ENCODE data around the gene TNRC6B.
"Not testable (repeated sequence)": the region's sequence is repeated elsewhere in the genome, so short reads cannot be mapped to it uniquely, and the experiment has no call there.

The TNRC6B gene

DNA sequence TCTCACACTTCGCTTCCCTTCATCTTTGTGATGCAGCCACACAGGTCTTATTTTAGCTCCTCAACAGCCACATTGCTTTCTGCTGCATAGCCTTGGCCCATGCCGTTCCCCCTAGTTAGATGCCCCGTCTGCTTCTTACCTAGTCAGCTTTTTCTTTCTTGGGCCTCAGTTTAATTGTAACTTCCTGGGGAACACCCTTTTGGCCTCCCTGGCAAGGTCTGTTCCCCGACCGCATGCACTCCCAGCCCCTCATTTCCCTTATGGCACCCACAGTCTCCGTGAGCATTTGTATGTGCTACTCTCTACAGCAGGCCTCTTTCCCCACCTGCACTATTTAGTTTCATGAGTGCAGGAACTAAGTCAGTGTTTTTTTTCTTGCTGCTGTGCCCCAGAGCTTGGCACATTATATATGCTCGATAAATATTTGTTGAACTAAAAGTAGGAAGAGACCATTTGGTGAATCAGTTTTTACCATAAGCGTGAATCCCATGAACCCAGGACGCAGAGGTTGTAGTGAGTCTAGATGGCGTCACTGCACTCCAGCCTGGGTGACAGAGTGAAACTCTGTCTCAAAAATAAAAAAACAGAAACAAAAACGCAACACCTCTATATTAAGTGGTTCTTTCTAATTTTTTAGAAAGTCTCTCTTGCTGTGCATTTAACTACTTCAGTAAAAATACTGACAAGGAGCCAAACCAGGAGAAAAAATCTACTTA is 38.5 kb downstream of the TNRC6B start:
- DNase-seq = no peak

DNA sequence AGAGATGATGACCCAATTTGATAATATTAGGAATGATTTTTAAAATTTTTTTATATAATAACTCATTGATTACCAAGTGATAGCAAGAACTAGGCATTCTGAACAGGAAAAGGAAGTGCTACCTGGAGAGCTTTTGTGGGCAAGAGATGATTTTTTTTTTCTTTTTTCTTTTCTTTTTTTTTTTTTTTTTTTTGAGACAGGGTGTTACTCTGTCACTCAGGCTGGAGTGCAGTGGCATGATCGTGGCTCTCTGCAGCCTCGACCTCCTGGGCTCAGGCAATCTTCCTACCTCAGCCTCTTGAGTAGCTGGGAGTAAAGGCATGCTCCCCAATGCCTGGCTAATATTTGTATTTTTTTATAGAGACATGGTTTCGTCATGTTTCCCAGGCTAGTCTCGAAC is 40.4 kb downstream of the TNRC6B start:
- DNase-seq = no peak

DNA sequence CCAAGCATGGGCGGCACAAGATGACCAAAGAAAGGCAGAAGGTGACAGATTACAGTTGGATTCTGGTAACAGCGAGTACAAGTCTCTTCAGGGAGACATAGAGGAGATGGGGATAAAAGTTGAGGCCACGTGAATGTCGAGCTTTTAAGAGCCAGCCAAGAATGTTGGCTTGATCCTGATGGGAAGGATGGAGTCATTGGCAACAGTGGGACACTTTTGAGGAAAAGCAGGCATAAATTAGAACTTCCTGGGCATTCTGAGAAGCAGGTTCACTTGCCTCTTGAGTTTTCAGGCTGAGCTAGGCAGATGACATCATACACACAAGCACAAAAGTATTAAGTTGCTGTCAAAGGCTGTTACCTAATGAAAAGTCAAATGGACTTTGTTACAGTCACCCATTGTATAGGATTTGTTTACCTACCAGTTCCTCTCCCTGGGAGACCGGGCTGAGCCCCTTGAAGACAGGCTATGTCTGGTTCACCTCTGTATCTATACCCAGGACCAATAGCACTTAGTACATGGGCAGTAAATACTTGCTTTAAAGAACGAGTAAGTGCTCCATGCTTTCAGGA is 41.1 kb downstream of the TNRC6B start:
- DNase-seq = no peak

DNA sequence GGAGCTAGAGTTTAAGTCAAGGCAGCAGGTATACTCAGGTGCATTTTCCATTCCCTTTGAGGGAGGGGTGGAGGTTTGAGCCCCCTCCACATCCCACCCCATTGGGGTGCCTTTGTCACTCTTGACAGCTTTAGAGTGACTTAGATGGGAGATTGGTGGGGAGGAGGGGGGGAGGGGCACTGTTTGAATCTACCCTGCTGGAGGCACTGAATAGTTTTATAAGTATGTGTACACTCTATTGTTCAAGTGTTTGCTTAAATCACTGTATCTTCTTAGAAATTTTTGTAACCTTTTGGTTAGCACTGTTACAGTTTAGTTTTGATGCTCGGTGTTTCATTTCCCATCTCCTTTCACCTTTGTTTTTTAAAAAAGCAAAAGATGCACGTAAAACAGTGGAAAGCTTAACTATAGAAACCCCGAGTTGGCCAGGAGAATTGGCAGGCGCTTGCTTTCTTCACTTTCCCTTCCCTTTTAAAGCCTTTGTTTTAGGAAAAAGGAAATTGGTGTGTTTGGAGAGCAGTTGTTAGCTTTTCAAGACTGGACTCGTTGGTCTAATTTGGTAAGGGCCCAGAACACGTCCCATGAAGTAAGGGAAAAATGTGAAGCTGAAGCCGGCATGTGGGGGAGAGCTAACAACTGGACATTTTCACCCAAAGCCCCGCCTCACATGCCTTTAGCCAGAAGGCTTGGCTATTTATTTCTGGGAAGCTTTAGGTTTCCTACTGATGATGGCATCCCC is 42.8 kb downstream of the TNRC6B start:
- no peak for DNase-seq

DNA sequence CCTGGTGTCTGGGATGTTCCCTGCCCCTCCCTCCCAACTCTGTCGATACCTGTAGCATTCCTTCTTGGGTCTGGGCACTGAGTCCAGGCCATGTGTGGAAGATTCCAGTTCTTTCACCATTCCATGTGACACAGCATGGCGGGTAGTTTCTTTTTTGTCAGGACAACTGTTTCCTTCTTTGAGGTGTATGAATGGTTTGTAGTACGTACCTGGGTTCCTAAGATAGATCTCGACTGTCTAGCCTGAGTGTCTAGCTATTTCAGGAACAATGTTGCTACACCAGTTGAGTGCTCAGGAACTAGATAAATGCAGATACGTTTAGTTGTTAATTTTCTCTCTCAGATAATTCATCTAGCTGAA is 43.3 kb downstream of the TNRC6B start:
- DNase-seq = no peak

DNA sequence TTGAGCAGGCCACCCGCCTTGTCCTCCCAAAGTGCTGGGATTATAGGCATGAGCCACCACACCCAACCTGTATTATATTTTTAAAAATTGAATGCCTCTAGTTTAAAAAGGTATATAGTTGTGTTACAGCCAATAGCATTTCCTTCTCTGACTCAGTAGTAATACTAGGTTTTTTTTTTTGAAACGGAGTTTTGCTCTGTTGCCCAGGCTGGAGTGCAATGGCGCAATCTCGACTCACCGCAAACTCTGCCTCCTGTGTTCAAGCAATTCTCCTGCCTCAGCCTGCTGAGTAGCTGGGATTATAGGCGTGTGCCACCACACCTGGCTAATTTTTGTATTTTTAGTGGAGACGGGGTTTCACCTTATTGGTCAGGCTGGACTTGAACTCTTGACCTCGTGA is 45.3 kb downstream of the TNRC6B start:
- not testable (repeated sequence) for DNase-seq

DNA sequence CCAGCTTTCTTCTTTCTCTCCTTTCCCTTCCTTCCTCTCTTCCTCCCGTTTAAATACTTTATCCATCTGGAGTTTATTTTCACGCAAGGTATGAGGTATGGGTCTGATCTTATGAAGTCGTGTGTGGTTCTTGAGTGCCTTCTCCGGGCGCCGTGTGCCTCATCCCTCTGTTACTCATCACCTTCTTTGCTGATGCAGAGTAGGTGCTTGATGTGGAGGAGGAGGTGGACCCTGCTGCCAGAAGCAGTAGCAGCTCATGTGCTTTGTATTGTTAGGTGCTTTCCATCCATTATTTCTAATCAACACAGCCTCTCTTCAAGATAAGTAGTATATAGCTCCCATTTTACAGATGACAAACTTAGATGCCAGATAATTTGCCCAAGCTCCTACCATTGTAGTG is 47.0 kb downstream of the TNRC6B start:
- DNase-seq = no peak

DNA sequence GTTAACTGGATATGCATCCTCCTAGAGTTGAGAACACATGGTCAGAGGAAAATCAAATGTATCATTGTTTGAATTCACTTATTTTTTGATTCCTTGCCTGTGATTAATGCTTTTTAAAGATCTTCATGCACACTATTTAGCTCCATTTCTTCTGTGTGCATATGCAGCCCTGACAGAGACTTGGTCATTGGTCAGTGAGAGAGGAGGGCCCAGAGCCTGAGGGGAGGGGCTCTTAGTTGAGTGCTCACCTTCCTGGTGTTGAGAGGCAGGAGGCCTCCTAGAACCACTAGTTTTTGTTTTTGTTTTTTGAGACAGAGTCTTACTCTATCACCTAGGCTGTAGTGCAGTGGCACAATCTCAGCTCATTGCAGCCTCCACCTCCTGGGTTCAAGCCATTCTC is 48.9 kb downstream of the TNRC6B start:
- DNase-seq = no peak

DNA sequence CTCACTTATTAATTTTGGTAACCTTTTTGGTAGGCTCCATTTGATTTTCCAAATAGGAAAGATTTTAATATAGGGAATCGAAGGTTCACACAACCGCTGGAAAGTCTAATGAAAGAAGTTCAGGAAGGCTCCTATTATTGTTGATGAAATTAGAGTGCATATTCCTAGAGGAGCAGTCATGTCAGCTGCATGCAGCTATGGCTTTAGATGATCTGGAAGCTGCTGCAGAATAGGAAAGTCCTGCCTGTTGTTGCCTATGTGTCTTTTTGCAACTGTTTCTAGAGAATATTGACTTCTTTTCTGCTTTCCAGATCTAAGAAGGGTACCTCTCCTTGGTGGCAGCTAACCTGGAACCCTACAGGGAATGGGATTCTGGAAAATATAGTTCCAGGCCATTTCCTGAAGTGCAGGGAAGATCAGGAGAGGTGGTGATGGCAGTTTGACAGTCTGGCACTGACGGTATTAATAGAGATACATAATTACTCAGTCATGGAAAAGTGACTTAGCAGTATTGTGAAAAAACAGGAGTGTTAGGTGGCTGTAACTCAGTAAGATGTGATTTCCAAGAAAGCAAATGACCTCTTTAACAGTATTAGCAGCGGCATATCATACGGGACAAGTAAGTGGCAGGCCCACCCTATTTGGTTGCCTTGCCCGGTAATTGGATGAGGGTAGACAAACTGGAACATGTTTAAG is 54.0 kb downstream of the TNRC6B start:
- DNase-seq = no peak

DNA sequence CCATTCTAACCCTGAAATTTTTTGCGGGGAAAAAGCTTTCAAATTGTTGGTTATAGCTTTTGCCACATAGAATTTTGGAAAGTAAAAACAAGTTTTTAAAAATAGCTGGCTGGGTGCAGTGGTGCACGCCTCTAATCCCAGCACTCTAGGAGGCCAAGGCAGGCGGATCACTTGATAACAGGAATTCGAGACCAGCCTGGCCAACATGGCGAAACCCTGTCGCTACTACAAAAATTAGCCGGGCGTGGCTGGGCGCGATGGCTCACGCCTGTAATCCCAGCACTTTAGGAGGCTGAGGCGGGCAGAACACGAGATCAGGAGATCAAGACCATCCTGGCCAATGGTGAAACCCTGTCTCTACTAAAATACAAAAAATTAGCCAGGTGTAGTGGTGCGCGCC is 54.9 kb downstream of the TNRC6B start:
- no peak for DNase-seq

DNA sequence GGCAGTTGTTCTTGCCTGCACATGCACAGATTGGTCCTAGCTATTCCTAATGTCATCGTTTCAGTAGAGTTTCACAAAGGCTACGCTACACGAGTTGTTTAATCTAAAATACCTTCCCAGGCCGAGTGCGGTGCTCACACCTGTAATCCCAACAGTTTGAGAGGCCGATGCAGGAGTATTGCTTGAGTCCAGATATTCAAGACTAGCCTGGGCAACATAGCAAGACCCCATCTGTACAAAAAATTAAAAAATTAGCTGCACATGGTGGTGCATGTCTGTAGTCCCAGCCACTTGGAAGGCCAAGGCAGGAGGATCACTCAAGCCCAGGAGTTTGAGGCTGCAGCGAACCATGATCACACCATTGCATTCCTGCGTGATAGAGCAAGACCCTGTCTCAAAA is 56.2 kb downstream of the TNRC6B start:
- DNase-seq = no peak

DNA sequence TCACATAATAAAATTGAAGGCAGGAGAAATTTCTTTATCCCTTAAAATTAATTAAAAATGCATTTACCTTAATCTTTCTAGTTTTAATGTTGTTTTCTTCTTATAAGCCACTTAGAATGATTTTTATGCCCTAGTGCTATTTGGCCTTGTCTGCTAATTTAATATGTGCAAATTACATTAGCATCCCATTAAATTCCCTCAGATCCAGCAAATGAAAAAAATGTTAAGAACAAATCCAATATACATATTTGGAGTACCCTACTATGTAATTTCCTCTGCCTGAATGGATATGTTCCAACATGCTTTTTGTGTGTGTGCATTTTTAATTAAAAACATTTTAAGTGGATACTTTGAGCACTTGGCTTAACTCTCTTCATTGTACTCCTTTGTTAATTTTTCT is 56.9 kb downstream of the TNRC6B start:
- DNase-seq = no peak

DNA sequence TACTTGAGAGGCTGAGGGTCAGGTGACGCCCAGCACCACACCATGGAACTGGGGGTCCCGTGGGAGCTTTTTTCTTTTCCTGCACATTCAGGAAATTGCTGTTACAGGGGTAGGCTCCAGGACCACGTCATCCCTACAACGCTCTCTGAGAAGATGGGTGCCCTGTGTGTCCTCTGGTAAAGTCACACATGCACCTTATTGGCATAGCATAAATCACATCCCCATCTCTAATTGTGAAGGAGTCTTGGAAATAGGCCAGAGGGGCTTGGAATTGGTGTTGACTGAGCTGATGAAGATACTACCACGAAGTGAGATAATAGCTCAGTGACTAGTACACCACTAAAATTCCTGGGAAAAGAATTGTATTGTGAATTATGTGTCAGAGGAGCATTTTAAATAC is 57.6 kb downstream of the TNRC6B start:
- DNase-seq = no peak

DNA sequence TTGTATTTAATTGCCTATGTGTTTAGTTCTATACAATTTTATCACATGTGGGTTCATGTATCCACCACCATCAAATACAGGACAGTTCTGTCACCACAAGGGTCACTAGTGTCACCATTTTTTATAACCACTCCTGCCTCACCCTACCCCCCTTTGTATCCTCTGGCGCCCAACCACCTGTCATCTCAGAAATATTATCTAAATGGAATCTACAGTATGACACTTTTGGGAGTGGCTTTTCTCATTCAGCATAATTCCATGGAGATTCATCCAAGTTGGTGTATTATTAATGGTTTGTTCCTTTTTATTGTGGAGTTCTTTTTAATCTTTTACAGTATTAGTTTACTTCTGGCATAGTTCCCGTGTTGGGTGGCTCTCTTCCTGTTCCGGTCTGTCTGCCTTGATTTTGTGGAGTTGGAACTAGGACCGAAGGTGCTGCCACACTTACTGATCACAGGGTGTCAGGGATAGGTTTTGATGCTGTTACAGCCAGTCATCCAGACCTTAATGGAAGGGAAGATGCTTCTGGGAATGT is 58.5 kb downstream of the TNRC6B start:
- no peak for DNase-seq

DNA sequence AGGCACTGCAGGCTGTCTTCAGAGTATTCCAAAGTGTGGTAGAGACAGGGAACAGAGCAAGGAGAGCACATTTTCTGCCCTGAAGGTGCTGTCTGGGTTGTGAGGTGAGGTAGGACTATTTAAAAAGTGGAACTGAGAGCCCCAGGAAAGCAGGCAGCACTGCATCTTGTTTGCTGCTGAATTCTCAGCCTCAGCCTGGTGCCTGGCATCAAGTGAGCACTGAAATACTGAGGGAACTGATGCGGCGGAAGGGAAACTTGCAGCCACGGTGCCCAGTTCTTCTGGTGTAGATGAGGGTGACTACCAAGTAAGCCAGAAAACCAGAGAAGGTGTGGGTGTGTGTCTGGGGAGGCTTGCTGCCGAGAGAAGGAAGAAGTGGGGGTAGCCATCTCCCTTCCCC is 59.5 kb downstream of the TNRC6B start:
- no peak for DNase-seq

DNA sequence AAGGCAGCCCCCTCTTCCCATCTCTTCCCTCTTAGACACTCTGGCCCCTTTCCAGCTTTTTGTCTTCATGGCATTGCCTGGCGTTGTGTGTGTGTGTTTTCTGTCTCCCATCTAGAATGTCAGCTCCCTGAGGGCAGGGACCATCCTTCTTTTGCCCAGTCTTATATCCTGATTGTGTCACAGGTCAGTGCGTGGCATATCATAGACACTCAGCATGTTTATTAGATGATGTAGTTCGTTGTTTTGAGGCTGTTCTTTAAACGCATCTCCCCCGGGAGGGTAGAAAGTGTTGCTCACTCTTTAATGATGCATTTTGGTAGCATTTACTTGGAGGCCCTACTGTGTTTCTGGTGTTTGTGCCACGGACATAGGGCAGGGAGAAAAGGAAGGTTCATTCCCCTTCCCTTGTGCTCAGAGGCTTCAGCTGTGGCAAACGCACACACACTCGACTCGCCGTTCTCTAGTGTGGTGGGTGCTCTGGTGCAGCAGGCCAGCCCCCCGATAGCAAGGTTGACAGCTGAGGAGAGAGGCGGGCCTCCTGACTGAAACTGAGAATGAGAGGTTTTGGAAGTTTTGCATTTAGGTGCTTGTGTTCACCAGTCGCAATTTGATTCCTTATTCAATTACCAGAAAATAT is 60.2 kb downstream of the TNRC6B start:
- no peak for DNase-seq

DNA sequence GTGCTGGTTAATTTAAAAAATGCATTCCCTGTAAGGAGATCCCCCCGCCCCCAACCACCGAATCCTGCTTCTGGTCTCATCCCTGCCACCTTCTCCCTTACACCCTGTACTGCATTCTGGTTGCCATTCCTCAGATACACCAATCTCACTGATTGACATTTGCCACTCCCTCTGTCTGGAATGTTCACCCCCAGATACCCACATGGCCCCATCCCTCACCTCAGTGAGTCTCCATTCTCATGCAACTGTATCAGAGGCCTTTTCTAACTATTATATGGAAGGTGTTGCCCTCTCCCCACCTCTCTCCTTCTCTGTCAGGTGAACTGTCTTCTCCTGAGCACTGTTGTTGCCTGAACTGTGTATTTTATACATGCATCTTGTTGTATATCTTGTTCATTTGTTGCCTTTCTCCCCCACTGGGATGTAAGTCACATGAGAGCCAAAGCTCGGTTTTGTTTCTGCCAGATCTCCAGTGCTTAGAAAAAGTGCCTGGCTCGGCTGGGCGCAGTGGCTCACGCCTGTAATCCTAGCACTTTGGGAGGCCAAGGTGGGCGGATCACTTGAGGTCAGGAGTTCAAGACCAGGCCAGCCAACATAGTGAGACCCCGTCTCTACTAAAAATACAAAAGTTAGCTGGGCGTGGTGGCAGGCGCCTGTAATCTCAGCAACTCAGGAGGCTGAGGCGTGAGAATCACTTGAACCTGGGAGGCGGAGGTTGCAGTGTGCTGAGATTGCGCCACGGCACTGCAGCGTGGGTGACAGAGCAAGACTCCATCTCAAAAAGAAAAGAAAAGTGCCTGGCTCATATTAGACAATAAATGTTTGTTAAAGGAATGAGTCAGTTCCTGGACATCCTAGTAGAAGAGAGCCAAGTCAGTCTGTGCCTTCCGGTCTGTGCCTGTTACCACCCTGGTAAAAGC is 61.0 kb downstream of the TNRC6B start:
- no peak for DNase-seq

DNA sequence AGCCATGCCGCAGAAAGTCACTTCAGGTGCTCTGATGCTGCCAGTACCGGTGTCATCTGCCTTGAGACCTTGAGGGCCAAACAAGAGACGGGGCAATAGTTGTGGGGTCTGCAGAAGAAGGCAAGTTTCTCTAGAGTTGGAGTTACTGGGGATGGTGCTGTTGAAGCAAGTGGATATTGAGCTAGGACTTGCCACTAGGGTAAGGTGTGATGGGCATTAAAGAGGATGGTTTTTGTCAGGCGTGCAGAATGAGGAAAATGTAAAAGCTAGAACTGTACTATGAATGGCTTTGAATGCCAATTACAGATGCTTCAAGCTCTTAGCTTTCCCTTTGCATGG is 61.6 kb downstream of the TNRC6B start:
- DNase-seq = no peak

DNA sequence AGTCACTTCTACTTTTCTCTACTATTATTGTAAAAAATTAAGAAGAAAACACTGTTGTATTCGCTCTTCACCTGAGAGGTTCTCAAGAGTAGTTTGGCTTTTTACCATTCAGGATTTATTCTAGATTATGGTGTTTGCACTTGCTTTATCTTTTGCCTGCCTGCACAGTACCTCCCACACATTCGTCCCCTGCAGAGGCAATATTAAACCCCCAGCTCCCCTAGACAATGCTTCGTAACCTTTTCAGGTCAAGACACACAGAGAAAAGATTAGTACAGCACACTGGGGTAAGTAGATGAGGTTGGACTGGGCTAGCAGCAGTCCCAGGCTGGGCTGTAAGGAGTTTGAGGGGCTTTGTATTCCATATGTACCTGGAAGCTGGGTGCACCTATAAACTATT is 62.4 kb downstream of the TNRC6B start:
- DNase-seq = no peak

DNA sequence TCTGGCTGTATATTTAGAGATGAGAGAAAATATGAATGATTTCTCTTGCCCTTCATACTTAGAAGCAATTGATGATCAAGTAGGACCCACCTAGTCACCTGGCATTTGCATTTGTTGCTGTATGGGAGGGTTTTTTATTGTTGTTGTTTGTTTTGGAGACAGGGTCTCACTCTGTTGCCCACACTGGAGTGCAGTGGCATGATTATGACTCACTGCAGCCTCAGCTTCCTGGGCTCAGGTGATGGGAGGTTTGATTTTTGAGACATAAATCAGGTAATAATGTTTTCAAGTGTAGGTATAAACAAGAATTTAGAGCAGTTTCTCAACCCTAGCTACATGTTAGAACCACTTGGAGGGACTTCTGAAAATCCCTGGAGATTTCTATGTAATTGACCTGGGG is 63.0 kb downstream of the TNRC6B start:
- no peak for DNase-seq

DNA sequence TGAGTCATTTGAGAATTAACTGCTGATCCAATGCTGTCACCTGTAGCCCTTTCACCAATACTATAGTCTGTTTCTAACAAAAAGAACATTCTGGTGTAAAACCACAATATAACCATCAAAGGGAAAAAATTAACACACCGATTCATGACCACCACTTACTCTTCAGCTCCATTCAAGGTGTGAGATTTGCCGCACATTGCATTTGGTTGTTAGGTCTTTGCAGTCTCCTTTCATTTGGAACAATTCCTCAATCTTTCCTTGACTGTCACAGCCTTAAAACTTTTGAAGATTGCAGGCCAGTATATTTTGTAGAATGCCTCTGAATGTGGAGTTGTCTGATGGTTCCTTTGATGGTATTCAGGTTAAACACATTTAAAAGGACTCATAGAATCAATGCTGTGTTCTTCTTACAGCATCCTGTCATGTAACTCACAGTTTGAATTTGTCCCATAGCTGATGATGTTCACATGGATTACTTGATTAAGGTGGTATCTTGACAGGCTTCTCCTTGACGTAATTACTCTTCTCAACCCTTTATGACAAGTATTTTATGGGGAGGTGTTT is 63.6 kb downstream of the TNRC6B start:
- DNase-seq = no peak

DNA sequence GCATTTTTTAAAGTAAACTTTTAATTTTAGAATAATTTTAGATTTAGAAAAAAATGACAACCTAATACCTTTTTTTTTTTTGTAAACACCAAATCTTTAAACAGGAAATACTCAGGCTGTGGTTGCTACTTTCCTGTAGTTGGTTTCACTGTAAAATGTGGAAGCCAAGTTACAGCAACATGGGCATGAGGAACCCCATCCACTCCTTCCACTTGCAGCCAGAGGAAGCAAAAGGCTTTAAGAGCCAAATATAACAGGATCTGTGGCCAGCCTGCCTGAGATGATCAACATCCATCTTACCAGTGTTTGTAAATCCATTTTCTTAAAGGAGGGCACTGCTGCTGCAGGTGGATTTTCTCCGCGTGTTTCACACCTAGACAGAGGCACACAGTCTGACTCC is 66.2 kb downstream of the TNRC6B start:
- no peak for DNase-seq
